Measurements from ENCODE around the gene SMCHD1.
"Not testable (repeated sequence)": the region's sequence is repeated elsewhere in the genome, so short reads cannot be mapped to it uniquely, and the experiment has no call there.

Gene SMCHD1

GRCh38 chr18:2651981-2652380 is 3.5 kb upstream of the SMCHD1 start:
- H3K9me3 ChIP-seq (ENCODE audit: control insufficient read depth, insufficient read depth, low read length), result no peaks in the 10 kb centered on the region
- no peak overlapping the region for H3K9ac ChIP-seq (ENCODE audit: low read depth, low read length)
- H3K36me3 ChIP-seq (ENCODE audit: insufficient read depth, low read length), result no peaks in the 10 kb centered on the region
- peaks cover 12% of the 10 kb centered on the region; the same call in 1 of the 2 replicates for H3K4me1 ChIP-seq (ENCODE audit: insufficient read depth, low read length)

GRCh38 chr18:2653467-2653866 is 2.1 kb upstream of the SMCHD1 start:
- Histone ChIP-seq H3K4me1 (ENCODE audit: insufficient read depth, low read length) (peaks cover 15% of the 10 kb centered on the region), H3K9ac (ENCODE audit: low read depth, low read length) (no peak overlapping the region), H3K9me3 (ENCODE audit: control insufficient read depth, insufficient read depth, low read length) (no peaks in the 10 kb centered on the region), H3K36me3 (ENCODE audit: insufficient read depth, low read length) (no peaks in the 10 kb centered on the region)

- Histone ChIP-seq H3K36me3 (ENCODE audit: insufficient read depth, low read length) (no peaks in the 10 kb centered on the region), H3K9me3 (ENCODE audit: control insufficient read depth, insufficient read depth, low read length) (no peaks in the 10 kb centered on the region), H3K4me1 (ENCODE audit: insufficient read depth, low read length) (peaks cover 15% of the 10 kb centered on the region), H3K9ac (ENCODE audit: low read depth, low read length) (peak overlapping the region; percentile 95)
These were observed 1.2 kb upstream of the SMCHD1 start for GRCh38 chr18:2654169-2654927.

GRCh38 chr18:2654928-2655177 is 673 bp upstream of the SMCHD1 start:
- peaks cover 15% of the 10 kb centered on the region for H3K4me1 ChIP-seq (ENCODE audit: insufficient read depth, low read length)
- H3K9me3 ChIP-seq (ENCODE audit: control insufficient read depth, insufficient read depth, low read length), result no peaks in the 10 kb centered on the region
- H3K9ac ChIP-seq (ENCODE audit: low read depth, low read length), result peak overlapping the region; percentile 95; the same call in 1 of the 2 replicates
- H3K36me3 ChIP-seq (ENCODE audit: insufficient read depth, low read length), result no peaks in the 10 kb centered on the region

- Histone ChIP-seq H3K4me1 (ENCODE audit: insufficient read depth, low read length) (peaks cover 15% of the 10 kb centered on the region), H3K9me3 (ENCODE audit: control insufficient read depth, insufficient read depth, low read length) (no peaks in the 10 kb centered on the region), H3K36me3 (ENCODE audit: insufficient read depth, low read length) (no peaks in the 10 kb centered on the region), H3K9ac (ENCODE audit: low read depth, low read length) (peak overlapping the region; percentile 95)
These were observed 369 bp downstream of the SMCHD1 start for GRCh38 chr18:2655954-2656236.

GRCh38 chr18:2656237-2656980 is 883 bp downstream of the SMCHD1 start:
- peaks cover 15% of the 10 kb centered on the region for H3K4me1 ChIP-seq (ENCODE audit: insufficient read depth, low read length)
- no peaks in the 10 kb centered on the region for H3K9me3 ChIP-seq (ENCODE audit: control insufficient read depth, insufficient read depth, low read length)
- peak overlapping the region; percentile 95 for H3K9ac ChIP-seq (ENCODE audit: low read depth, low read length)
- H3K36me3 ChIP-seq (ENCODE audit: insufficient read depth, low read length), result no peaks in the 10 kb centered on the region

- Histone ChIP-seq H3K36me3 (ENCODE audit: insufficient read depth, low read length) (no peaks in the 10 kb centered on the region), H3K9me3 (ENCODE audit: control insufficient read depth, insufficient read depth, low read length) (no peaks in the 10 kb centered on the region), H3K9ac (ENCODE audit: low read depth, low read length) (peak overlapping the region; percentile 95), H3K4me1 (ENCODE audit: insufficient read depth, low read length) (peaks cover 15% of the 10 kb centered on the region)
These were observed 1.5 kb downstream of the SMCHD1 start for GRCh38 chr18:2656981-2657512.

- Histone ChIP-seq H3K9me3 (ENCODE audit: control insufficient read depth, insufficient read depth, low read length) (no peaks in the 10 kb centered on the region), H3K9ac (ENCODE audit: low read depth, low read length) (peak overlapping the region; percentile 95; the same call in 1 of the 2 replicates), H3K36me3 (ENCODE audit: insufficient read depth, low read length) (no peaks in the 10 kb centered on the region), H3K4me1 (ENCODE audit: insufficient read depth, low read length) (peaks cover 11% of the 10 kb centered on the region)
These were observed 2.4 kb downstream of the SMCHD1 start for GRCh38 chr18:2657788-2658458.

- H3K4me1 ChIP-seq (ENCODE audit: insufficient read depth, low read length); H3K9me3 ChIP-seq (ENCODE audit: control insufficient read depth, insufficient read depth, low read length); H3K9ac ChIP-seq (ENCODE audit: low read depth, low read length); H3K36me3 ChIP-seq (ENCODE audit: insufficient read depth, low read length): not testable (repeated sequence)
These were observed 5.3 kb downstream of the SMCHD1 start for GRCh38 chr18:2660849-2661248.

- not testable (repeated sequence) for H3K4me1 ChIP-seq (ENCODE audit: insufficient read depth, low read length); H3K36me3 ChIP-seq (ENCODE audit: insufficient read depth, low read length); H3K9me3 ChIP-seq (ENCODE audit: control insufficient read depth, insufficient read depth, low read length); H3K9ac ChIP-seq (ENCODE audit: low read depth, low read length)
These were observed 6.8 kb downstream of the SMCHD1 start for GRCh38 chr18:2662288-2662687.

GRCh38 chr18:2662990-2663389 is 7.5 kb downstream of the SMCHD1 start:
- Histone ChIP-seq H3K36me3 (ENCODE audit: insufficient read depth, low read length) (no peaks in the 10 kb centered on the region), H3K4me1 (ENCODE audit: insufficient read depth, low read length) (no peaks in the 10 kb centered on the region), H3K9ac (ENCODE audit: low read depth, low read length) (no peak overlapping the region), H3K9me3 (ENCODE audit: control insufficient read depth, insufficient read depth, low read length) (no peaks in the 10 kb centered on the region)

- no peak overlapping the region for H3K9ac ChIP-seq (ENCODE audit: low read depth, low read length)
- H3K4me1 ChIP-seq (ENCODE audit: insufficient read depth, low read length), result no peaks in the 10 kb centered on the region
- H3K36me3 ChIP-seq (ENCODE audit: insufficient read depth, low read length), result peaks cover 6% of the 10 kb centered on the region
These were observed 16.9 kb downstream of the SMCHD1 start for GRCh38 chr18:2672410-2672809.

GRCh38 chr18:2672872-2673271 is 17.3 kb downstream of the SMCHD1 start:
- Histone ChIP-seq H3K36me3 (ENCODE audit: insufficient read depth, low read length) (peaks cover 6% of the 10 kb centered on the region), H3K4me1 (ENCODE audit: insufficient read depth, low read length) (no peaks in the 10 kb centered on the region), H3K9ac (ENCODE audit: low read depth, low read length) (no peak overlapping the region), H3K9me3 (ENCODE audit: control insufficient read depth, insufficient read depth, low read length) (no peaks in the 10 kb centered on the region)

More at GRCh38 chr18:2672410-2672809, 16.9 kb downstream of the SMCHD1 start:
- H3K9me3 ChIP-seq (ENCODE audit: control insufficient read depth, insufficient read depth, low read length), result no peaks in the 10 kb centered on the region

- H3K4me1 ChIP-seq (ENCODE audit: insufficient read depth, low read length); H3K9ac ChIP-seq (ENCODE audit: low read depth, low read length); H3K9me3 ChIP-seq (ENCODE audit: control insufficient read depth, insufficient read depth, low read length); H3K36me3 ChIP-seq (ENCODE audit: insufficient read depth, low read length): not testable (repeated sequence)
These were observed 23.4 kb downstream of the SMCHD1 start for GRCh38 chr18:2678933-2679332.
